HG03280 (cell line): ENCODE results near the gene SYNJ2.
"Not testable (repeated sequence)": the region's sequence is repeated elsewhere in the genome, so short reads cannot be mapped to it uniquely, and the experiment has no call there.

Experiments used
- ATAC-seq: cut with Tn5 transposase; IDR thresholded peaks from one replicate; pipeline ENCODE4 v1.9.1; 2021; ENCODE audit warnings: mild to moderate bottlenecking, moderate library complexity; ENCODE audit not compliant: unreplicated experiment

Gene SYNJ2

DNA sequence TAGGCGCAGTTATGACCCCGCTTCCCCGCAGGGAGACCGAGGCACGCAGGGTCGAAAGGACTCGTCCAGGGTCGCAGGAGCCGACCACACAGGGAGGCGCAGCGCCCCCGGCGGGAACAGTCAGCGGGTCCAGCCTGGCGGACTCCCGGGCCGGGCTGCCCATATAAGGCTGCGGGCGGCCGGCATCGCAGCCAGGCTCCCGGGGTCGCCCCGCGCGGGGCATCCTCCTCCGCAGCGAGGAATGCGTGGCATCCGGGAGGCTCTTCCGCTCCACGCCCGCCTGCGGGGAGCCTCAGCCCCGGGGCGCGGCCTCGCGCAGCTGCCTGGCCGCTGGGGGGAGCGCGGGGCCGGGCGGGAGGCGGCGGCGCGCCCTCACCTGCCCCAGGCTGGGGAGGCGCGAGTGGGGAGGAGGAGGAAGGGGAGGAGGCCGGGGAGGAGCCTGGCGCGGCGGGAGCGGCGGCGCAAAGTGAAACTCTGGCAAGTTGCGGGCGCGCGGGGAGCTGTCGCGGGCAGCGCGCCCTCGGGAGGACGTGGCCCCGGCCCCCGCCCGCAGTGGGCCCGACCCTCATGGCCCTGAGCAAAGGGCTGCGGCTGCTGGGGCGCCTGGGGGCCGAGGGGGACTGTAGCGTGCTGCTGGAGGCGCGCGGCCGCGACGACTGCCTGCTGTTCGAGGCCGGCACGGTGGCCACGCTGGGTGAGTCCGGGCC, at the start of gene SYNJ2:
TSS of gene SYNJ2 (plus strand) at position 469 of the 707 bp plus-strand sequence. CDS start at position 568, 99 bp downstream.
- ATAC-seq: peak; percentile 78

GRCh38 chr6:157935786-157936185, 45.9 kb upstream of the SYNJ2 start:
- ATAC-seq: no peak

DNA sequence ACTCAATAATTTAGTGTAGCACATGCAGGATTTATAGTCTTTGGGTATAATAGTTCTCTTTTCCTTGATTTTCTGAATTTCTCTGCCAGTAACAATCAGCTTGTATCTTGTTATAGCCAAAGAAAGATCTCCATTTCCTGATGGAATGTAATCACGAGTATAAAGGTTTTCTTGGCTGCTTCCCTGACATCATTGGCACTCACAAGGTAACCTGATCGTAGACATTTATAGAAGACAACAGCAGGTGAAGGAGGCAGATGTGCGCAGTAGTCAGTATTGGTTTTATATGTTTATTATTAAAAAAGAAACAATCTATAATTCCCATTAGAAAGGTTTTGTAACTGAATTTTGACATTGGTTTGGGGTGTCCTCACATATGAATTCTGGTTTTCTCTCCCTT, 44.3 kb upstream of the SYNJ2 start:
- no peak for ATAC-seq

- no peak for ATAC-seq
These were observed 43.7 kb upstream of the SYNJ2 start for GRCh38 chr6:157937916-157938315.

GRCh38 chr6:157940375-157941036, 41.2 kb upstream of the SYNJ2 start:
- ATAC-seq: not testable (repeated sequence)

DNA sequence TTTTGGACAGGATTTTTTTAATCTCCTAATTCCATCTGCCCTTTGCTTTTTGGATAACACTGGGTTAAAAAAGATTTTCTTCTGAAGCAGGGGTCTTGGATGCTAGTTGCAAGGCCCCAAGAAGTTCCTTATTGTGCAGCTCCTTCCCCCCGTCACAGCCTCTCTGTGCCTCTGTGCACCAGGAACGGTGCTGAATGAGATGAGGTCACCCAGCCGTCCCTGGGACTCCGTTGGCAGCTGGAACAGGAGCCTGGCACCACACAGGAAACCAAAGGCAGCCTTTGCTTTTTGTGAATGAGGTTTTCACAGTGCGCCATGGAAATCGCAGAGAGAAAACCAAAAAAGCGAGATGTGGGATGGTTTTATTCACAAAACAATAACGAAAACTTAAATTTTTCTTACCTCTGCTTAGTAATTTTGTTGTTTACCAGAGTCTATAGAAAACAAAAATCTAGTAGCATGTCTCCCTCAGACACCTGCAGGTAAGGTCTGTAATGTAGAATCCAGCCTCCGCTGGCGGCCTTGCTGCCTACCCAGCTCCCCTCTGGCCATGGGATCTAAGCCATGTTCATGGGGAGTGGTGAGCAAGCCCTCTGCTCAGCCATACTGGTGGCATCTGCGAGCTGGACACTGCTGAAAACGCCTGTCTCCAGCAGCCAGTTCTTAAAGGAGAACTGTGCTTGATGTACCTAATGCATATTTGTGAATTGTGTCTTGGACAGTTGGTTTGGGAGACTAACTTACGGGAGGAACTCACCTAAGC, 40.4 kb upstream of the SYNJ2 start:
- ATAC-seq: no peak

GRCh38 chr6:157942351-157942750, 39.3 kb upstream of the SYNJ2 start:
- no peak for ATAC-seq

DNA sequence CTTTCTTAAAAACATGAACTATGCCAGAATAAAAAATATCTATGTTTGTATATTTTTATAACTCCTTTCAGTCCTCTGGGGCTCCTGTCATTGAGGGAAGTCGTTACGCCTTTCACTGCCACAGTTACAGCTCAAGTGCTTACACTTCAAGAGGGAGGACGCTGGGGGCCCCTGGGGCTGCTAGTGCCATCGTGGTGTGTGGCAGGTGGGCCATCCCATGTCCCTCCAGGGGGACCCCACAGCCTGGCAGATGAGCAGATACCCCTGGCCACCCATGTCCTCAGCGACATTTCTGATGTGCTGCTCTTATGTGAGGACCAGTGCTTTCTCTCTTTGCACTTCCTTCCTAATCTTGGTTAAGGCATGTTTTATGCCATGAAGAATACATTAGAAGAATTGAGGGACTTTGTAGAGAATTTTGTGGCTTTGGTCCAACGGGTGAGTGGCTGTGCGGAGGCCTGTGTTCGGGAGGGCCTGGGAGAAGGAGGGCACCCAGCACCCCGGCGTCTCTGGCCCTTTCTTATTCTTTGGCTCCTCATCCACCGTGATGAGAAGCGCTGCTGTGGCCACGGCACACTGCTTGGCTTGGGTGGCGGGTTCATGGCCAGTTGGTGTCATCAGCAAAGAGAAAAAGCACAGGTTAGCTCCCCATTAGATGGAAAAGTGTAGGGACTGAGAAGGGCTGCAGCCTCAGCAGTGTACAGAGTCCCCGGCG, 38.3 kb upstream of the SYNJ2 start:
- ATAC-seq: no peak

DNA sequence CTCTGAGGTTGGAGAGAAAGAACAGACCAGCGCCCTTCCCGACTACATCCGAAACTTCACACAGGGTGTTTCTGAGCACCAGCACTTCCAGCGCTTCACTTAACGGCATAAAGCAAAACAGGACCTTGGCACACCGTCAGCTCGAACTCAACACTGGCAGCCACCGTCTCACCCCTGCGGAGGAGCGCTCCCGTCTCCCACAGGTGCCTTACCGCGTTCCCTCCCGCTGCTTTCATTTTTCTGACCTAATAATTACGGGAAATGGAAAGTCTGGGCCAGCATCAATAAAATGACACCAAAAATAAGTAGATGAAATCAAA, 37.7 kb upstream of the SYNJ2 start:
- no peak for ATAC-seq

GRCh38 chr6:157944983-157945931, 36.4 kb upstream of the SYNJ2 start:
- no peak for ATAC-seq

- no peak for ATAC-seq
These were observed 35.5 kb upstream of the SYNJ2 start for GRCh38 chr6:157946053-157946617.

- ATAC-seq: no peak
These were observed 34.7 kb upstream of the SYNJ2 start for GRCh38 chr6:157946865-157947532.

DNA sequence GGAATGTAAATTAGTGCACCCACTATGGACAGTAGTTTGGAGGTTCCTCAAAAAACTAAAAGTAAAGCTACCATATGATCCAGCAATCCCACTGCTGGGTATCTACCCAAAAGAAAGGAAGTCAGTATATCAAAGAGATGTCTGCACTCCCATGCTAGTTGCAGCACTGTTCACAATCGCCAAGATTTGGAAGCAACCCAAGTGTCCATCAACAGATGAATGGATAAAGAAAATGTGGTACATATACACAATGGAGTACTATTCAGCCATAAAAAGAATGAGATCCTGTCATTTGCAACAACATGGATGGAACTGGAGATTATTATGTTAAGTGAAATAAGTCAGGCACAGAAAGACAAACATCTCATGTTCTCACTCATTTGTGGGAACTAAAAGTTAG, 30.8 kb upstream of the SYNJ2 start:
- ATAC-seq: not testable (repeated sequence)

- ATAC-seq: no peak
These were observed 29.8 kb upstream of the SYNJ2 start for GRCh38 chr6:157951828-157952227.

DNA sequence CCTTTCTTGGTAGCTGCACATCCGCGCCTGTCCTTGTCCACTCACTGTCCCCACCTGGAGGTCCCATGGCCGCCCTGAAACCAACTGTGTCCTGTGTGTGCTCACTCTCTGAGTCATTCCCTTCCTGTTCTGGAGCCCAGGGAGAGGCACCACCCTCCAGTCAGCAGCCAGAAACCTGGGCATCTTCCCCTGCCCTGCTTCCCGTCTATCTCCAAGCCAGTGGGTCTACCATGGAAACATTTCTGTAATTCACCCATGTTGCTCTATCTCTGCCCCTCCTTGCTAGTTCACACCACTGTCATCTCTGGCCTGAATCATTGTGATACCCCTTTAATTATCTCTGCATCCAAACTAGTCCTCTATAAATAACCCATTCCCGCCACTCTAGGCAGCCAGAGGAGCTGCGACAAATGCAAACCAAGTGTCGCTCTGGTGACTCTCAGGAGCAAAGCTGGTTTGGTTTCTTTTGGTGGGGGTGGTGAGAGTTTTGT, 28.8 kb upstream of the SYNJ2 start:
- ATAC-seq: no peak

DNA sequence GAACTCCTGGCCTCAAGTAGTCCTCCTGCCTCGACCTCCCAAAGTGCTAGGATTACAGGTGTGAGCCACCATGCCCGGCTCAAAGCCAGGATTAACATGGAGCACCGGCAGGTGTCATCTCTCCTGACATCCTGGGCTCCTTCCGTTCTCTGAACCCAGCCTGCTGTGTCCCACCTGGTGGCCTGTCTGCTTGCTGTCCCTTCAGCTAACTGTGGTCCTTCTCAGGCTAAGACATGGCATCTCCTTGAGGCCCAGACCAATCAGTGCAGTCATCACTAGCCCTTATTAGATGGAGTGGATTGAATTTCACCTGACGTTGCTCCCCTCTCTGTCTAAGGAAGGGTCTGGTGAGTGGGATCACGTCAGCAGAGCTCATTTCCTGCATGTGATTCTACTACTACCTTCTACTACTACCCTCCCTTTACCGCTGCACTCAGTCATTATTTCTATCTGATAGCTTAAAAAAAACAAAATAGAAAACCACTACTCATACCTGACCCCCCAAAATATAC, 28.0 kb upstream of the SYNJ2 start:
- ATAC-seq: no peak

GRCh38 chr6:157954150-157955117, 27.2 kb upstream of the SYNJ2 start:
- no peak for ATAC-seq

DNA sequence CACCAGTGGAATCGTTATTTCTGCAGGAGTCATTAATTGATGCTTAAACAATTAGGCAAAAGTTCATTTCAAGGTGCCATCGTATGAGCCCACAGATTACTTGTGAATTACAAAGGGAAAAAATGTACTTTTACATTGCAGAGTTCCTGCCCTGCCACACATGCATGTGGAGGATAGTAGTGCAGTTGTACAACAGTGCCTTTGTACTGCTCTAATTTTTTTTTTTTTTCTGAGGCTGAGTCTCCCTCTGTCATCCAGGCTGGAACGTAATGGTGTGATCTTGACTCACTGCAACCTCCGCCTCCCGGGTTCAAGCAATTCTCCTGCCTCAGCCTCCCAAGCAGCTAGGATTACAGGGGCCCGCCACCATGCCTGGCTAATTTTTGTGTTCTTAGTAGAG, 26.0 kb upstream of the SYNJ2 start:
- no peak for ATAC-seq
